ENCODE measurements around the gene MCC.

- TF ChIP-seq, protein P1, sequence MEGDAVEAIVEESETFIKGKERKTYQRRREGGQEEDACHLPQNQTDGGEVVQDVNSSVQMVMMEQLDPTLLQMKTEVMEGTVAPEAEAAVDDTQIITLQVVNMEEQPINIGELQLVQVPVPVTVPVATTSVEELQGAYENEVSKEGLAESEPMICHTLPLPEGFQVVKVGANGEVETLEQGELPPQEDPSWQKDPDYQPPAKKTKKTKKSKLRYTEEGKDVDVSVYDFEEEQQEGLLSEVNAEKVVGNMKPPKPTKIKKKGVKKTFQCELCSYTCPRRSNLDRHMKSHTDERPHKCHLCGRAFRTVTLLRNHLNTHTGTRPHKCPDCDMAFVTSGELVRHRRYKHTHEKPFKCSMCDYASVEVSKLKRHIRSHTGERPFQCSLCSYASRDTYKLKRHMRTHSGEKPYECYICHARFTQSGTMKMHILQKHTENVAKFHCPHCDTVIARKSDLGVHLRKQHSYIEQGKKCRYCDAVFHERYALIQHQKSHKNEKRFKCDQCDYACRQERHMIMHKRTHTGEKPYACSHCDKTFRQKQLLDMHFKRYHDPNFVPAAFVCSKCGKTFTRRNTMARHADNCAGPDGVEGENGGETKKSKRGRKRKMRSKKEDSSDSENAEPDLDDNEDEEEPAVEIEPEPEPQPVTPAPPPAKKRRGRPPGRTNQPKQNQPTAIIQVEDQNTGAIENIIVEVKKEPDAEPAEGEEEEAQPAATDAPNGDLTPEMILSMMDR (IDR thresholded peaks at IDR 0.05), result no peak
- no peak for TF ChIP-seq EP300 (IDR thresholded peaks at IDR 0.05)
- no peak for TF ChIP-seq POLR2A (IDR thresholded peaks at IDR 0.05)
These were observed 490.0 kb downstream of the MCC start for GRCh38 chr5:112998296-112998695.

Measured in ovary (tissue), 3 donors.